Measurements from ENCODE around the gene EBLN2.
"Not testable (repeated sequence)": the region's sequence is repeated elsewhere in the genome, so short reads cannot be mapped to it uniquely, and the experiment has no call there.

Gene EBLN2

DNA sequence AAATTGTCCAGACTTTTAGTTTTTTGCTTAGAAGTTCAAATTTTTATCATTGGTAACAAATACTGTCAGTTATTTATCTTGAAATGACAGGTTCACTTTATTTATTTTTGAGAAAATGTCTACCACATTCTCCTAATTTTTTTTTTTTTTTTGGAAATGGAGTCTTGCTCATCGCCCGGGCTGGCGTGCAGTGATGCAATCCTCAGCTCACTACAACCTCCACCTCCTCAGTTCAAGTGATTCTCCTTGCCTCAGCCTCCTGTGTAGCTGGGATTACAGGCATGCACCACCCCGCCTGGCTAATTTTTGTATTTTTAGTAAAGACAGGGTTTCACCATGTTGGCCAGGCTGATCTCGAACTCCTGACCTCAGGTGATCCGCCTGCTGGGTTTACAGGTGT, 16.1 kb upstream of the EBLN2 start:
- H3K27ac Mint-ChIP-seq, result no peak overlapping the region

DNA sequence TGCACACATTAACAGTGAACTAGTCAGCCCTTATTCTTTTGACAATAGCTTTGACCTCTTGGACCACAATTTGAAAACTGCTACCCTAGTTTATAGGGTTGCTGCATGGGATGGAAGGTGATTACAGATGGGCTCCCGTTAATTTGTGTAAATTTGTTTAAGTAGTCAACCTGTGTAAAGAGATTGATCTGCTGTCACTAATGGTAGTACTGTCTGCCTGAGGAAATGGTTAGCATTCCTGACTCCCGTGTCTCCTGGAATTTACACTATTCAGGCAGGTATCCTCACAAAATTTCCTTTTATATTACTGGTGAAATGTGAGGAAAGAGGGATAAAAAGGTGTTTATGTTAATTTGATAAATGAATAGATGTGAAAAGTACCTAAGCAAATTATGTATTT, 15.3 kb upstream of the EBLN2 start:
- Mint-ChIP-seq H3K4me1 (peaks cover 28% of the 10 kb centered on the region), H3K27me3 (no peaks in the 10 kb centered on the region), H3K27ac (peak overlapping the region; percentile 43), H3K36me3 (peaks cover 17% of the 10 kb centered on the region), H3K9me3 (no peaks in the 10 kb centered on the region), H3K4me3 (no peak overlapping the region)
- no peak for ATAC-seq

More for the DNA sequence above, 16.1 kb upstream of the EBLN2 start:
- Mint-ChIP-seq H3K4me1 (peaks cover 36% of the 10 kb centered on the region), H3K36me3 (peaks cover 17% of the 10 kb centered on the region), H3K9me3 (no peaks in the 10 kb centered on the region), H3K4me3 (no peak overlapping the region), H3K27me3 (no peaks in the 10 kb centered on the region)
- ATAC-seq, result no peak

DNA sequence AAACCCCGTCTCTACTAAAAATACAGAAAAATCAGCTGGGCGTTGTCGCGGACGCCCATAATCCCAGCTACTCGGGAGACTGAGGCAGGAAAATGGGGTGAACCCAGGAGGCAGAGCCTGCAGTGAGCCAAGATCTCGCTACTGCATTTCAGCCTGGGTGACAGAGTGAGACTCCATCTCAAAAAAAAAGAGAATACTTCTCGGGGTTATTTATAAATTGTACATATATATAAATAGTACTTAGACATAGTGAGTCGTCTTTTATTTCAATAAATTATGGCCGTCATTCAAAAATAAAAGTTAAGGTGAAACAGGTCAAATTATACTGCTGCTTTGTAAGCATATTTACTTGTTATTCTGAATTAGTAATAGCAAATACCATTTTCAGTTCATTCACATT, 12.1 kb upstream of the EBLN2 start:
- H3K4me1 Mint-ChIP-seq, result peaks cover 10% of the 10 kb centered on the region
- peaks cover 12% of the 10 kb centered on the region for H3K36me3 Mint-ChIP-seq
- no peak overlapping the region for H3K27ac Mint-ChIP-seq
- no peak overlapping the region for H3K4me3 Mint-ChIP-seq
- H3K9me3 Mint-ChIP-seq, result no peaks in the 10 kb centered on the region
- ATAC-seq, result no peak
- H3K27me3 Mint-ChIP-seq, result no peaks in the 10 kb centered on the region

DNA sequence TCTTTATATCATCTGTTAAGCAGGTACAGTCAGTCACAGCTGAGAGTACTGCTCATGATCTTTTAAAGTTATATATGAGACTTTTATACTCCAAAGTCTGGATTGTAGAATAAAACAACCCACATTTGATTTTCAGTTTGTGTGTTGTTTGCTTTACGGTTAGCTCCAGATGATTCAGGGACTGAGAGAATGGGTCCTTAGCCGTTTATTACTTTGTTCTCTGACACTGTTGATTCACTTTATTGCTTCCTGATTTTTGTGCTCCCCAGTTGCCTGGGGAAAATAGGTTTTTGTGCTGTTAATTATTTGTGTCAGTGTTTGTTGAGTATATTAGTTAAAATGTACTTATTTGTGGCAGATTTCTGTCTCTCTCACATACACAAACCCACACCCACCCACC, 8.6 kb upstream of the EBLN2 start:
- Mint-ChIP-seq H3K27me3 (no peaks in the 10 kb centered on the region), H3K9me3 (no peaks in the 10 kb centered on the region), H3K4me3 (no peak overlapping the region), H3K4me1 (peaks cover 14% of the 10 kb centered on the region), H3K36me3 (peaks cover 7% of the 10 kb centered on the region), H3K27ac (no peak overlapping the region)
- ATAC-seq, result no peak

DNA sequence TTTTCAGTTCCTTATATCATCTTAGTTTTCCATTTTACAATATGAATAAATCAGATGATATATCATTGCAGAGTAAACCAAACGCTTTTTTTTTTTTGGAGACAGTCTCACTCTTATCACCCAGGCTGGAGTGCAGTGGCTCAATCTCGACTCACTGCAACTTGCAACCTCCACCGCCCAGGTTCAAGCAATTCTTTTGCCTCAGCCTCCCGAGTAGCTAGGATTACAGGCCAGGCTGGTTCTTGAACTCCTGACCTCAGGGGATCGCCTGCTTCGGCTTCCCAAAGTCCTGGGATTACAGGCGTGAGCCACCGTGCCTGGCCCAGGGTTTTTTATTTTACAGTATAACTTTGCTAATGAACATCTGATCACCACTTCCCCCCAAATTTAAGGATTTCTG, 5.9 kb upstream of the EBLN2 start:
- Mint-ChIP-seq H3K27ac (no peak overlapping the region), H3K27me3 (no peaks in the 10 kb centered on the region), H3K4me3 (no peak overlapping the region), H3K36me3 (peaks cover 13% of the 10 kb centered on the region), H3K9me3 (no peaks in the 10 kb centered on the region), H3K4me1 (peaks cover 14% of the 10 kb centered on the region)
- no peak for ATAC-seq

DNA sequence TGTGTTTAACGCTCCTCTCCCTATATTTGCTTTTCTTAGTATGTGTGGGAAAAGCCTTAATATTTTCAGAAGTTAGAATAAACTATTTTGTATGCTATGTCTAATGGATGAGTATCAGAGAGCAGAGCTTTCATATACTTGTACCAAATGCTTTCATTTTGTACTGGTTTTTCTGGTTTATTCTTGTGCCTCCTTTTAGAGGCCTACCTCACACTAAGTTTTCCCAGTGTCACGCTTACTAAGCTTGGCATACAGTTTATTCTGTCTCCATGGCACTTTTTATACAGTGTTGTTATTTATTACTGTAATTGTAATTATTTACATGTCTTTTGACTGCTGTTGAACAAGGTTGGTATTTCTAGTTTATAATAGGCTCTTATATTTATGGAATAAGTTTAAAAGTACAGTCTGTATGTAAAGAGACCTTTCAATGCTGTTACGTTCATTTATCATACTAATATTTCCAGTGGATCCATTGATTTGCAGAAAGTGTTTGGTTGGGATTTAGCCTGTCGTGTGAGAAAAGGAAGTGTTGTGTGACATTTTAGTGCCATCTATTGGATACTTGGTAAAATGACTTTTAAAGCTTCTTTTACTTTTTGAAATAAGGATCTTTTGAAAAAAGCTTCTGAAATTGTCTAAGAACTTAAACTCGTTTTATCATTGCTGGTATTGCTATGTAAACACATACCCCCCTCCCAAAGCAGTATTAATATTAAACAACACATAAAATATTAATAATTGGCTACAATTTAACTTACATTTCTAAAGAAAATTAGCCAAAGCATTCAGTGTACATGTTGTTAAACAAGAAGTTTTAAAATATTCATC, 5.2 kb upstream of the EBLN2 start:
- no peaks in the 10 kb centered on the region for H3K9me3 Mint-ChIP-seq

DNA sequence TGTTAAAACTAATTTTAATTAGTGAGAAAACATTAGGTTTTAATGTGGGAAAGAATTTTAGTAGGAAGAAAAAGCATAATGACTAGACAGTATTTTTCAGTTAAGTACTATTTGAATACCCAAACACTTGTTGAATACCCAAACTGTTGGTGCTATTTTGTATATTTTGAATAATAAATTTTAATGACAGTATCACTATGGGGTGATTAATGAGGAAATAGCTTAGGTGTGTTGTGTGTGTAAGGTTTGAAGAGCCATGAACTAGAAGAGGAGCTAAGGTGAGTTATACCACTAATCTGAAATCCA, 4.7 kb upstream of the EBLN2 start:
- no peak for ATAC-seq
- H3K27me3 Mint-ChIP-seq, result no peaks in the 10 kb centered on the region
- no peaks in the 10 kb centered on the region for H3K9me3 Mint-ChIP-seq
- peaks cover 13% of the 10 kb centered on the region for H3K36me3 Mint-ChIP-seq
- no peak overlapping the region for H3K4me3 Mint-ChIP-seq
- peaks cover 14% of the 10 kb centered on the region for H3K4me1 Mint-ChIP-seq
- no peak overlapping the region for H3K27ac Mint-ChIP-seq

More for the DNA sequence above, 5.2 kb upstream of the EBLN2 start:
- Mint-ChIP-seq H3K27ac (no peak overlapping the region), H3K4me3 (no peak overlapping the region), H3K4me1 (peaks cover 14% of the 10 kb centered on the region), H3K36me3 (peaks cover 13% of the 10 kb centered on the region), H3K27me3 (no peaks in the 10 kb centered on the region)
- no peak for ATAC-seq

DNA sequence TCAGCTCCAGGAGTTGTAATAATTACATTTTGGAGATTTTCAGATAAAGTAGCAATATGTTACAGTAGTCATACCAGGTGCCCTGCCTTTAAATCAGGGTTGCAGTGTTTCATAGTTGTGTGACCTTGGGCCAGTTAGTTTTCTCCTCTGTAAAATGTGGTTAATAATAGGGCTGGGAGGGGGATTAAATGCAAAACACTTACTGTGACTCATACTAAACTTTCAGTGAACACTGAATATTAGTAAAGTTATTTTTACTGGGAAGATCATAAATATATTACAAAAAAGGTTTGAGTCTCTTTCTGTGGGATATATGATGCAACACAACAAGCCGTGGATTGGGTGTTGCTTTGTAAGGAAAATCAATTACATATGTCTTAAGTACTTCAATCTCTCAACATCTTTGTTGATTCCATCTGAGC, 1.1 kb upstream of the EBLN2 start:
- H3K36me3 Mint-ChIP-seq, result peaks cover 26% of the 10 kb centered on the region
- H3K9me3 Mint-ChIP-seq, result no peaks in the 10 kb centered on the region
- ATAC-seq, result no peak
- H3K4me3 Mint-ChIP-seq, result no peak overlapping the region
- no peak overlapping the region for H3K27ac Mint-ChIP-seq
- no peaks in the 10 kb centered on the region for H3K27me3 Mint-ChIP-seq
- peaks cover 10% of the 10 kb centered on the region for H3K4me1 Mint-ChIP-seq

DNA sequence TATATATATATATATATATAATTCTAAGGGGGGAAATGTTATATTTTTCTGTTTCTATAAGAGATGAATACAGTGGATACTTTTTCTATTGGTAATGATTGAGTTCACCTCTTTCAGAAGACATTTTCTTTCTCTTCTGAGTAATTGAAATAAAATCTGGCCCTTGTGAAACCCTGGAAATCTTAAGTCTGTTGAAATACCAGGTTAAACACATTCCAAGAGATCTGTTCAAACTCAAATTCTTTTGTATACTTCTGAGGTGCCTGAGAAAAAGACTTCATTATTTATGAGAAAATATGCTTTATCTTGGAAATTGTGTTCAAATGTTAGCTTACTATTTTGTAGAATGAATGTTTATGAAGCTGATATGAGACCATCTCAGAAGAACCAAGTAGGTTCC, 4.8 kb downstream of the EBLN2 start:
- not testable (repeated sequence) for H3K9me3 Mint-ChIP-seq, H3K27me3 Mint-ChIP-seq, H3K27ac Mint-ChIP-seq, H3K4me3 Mint-ChIP-seq, H3K4me1 Mint-ChIP-seq, ATAC-seq
- H3K36me3 Mint-ChIP-seq, result peaks cover 15% of the 10 kb centered on the region

DNA sequence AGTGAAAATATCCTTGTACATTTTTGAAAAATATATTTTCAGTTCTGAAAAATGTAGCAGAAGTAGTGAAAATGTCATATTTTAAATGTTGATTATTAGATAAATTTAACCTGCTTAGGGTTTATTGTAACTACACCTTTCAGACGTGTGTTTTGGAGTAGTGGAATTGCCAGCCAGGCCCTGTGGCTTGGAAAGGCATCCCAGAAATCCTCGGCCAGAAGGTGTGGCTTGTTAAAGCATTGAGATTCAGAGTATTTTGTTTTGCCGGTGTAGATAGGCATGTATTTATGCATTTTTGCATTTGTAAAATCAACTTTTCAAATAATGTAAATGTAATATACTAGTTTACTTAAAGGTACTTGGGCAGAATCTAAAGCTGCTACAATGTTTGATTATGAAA, 7.0 kb downstream of the EBLN2 start:
- no peak for ATAC-seq
- H3K27me3 Mint-ChIP-seq, result no peaks in the 10 kb centered on the region
- H3K27ac Mint-ChIP-seq, result no peak overlapping the region
- no peaks in the 10 kb centered on the region for H3K9me3 Mint-ChIP-seq
- H3K36me3 Mint-ChIP-seq, result peaks cover 15% of the 10 kb centered on the region
- H3K4me3 Mint-ChIP-seq, result no peak overlapping the region
- no peaks in the 10 kb centered on the region for H3K4me1 Mint-ChIP-seq

DNA sequence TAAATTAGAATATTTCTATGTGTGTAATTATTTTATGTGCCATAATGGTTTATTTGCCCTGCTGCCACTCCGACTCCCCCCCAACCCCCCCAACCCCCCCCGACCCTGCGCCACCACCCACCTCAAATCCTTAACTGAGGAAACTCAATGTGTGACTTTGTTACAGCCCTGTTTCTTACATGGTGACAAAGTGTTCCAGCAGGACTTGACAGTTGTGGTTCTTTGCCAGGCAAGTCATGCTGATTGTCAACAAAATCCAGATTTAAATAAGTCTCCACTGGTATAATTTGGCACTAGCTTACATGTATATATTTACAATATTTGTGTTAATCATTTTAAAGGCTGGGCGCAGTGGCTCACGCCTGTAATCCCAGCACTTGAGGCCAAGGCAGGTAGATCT, 7.7 kb downstream of the EBLN2 start:
- Mint-ChIP-seq H3K27me3 (no peaks in the 10 kb centered on the region), H3K36me3 (peaks cover 14% of the 10 kb centered on the region)
- ATAC-seq, result no peak

DNA sequence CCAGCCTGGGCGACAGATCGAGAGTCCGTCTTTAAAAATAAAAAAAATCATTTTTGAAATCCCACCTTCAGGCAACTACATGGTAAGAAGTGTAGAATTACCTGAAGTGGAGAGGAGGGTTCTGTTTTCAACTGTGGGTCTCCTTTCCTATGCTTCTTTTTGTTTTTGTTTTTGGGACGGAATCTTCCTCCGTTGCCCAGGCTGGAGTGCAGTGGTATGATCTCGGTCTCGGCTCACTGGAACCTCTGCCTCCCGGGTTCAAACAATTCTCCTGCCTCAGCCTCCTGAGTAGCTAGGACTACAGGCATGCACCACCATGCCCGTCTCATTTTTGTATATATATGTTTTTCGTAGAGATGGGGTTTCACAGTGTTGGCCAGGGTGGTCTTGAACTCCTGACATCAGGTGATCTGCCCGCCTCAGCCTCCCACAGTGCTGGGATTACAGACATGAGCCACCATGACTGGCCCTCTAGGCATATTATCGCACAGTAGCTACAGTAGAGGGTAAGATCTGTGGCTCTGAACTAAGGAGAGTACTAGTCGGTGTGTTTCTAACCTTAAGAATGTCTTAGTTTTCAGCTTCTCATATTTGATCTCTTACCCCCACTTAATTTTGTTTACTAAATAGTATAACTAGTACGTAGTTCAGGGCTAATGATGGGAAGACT, 8.5 kb downstream of the EBLN2 start:
- H3K4me3 Mint-ChIP-seq, result no peak overlapping the region
- ATAC-seq, result no peak
- H3K27ac Mint-ChIP-seq, result no peak overlapping the region
- no peaks in the 10 kb centered on the region for H3K9me3 Mint-ChIP-seq
- H3K27me3 Mint-ChIP-seq, result no peaks in the 10 kb centered on the region
- no peaks in the 10 kb centered on the region for H3K4me1 Mint-ChIP-seq
- H3K36me3 Mint-ChIP-seq, result peaks cover 7% of the 10 kb centered on the region

More for the DNA sequence above, 7.7 kb downstream of the EBLN2 start:
- no peak overlapping the region for H3K4me3 Mint-ChIP-seq
- no peak overlapping the region for H3K27ac Mint-ChIP-seq
- no peaks in the 10 kb centered on the region for H3K4me1 Mint-ChIP-seq
- H3K9me3 Mint-ChIP-seq, result no peaks in the 10 kb centered on the region

DNA sequence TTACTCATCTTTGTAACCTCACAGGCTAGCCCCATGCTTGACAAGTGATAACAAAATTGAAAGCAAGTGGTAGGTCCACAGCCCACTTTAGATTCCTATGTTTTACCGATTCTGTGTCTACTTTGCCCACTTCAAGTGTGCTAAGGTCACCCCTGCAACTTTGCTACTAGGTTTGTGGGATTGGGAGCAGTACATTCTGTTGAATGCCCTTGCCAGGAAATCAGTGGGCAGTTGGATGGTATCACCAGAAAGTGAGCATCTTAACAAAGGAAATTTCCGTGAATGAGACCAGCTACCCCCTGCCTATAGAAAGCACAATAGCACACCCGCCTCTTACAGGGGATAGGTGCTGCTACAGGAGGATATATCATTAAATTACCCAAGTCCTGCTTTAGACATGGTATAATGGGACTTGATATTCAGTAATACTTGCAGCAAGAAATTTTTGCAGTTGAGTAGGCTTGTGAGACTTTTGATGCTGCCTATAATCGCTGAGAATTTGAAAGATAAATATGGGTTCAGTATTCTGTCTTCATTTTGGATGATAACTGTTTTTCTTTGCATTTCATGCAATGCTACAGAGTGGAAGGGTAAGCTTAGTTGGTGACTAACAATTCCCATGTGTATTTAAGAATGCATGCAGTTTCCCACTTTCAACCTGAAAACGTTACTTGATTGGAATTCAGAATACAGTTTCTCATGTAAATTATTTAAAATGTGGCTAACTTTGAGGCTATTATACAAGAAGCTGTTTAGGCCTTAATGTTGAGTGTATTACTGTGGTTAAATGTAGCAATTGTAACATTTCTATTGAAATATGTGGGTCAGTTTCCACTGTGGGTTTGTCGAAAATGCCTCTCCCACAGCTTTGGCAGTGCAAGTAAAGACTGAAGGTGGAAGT, 9.5 kb downstream of the EBLN2 start:
- Mint-ChIP-seq H3K9me3 (no peaks in the 10 kb centered on the region), H3K27ac (no peak overlapping the region), H3K36me3 (no peaks in the 10 kb centered on the region), H3K4me1 (no peaks in the 10 kb centered on the region), H3K4me3 (no peak overlapping the region), H3K27me3 (no peaks in the 10 kb centered on the region)
- ATAC-seq, result no peak

DNA sequence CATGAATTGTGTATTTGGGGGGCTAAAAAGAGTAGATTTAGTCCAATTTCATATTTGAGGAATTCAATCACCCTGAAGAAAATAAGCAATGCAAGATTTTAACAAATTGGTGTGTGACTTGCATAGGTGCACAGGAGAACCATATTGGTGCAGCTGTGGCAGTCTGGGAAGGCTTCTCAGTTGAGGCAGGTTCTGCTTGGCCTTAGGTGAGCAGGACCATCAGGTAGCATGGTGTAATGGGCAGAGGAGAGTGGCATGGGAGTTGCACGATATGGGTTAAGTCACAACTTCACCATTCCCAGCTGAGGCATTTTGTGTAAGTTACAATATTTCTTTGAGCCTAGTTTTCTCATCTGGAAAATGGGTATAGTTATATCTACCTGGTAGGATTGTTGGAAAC, 10.5 kb downstream of the EBLN2 start:
- Mint-ChIP-seq H3K36me3 (no peaks in the 10 kb centered on the region), H3K4me1 (no peaks in the 10 kb centered on the region), H3K27ac (no peak overlapping the region), H3K27me3 (no peaks in the 10 kb centered on the region), H3K4me3 (no peak overlapping the region), H3K9me3 (no peaks in the 10 kb centered on the region)
- no peak for ATAC-seq

DNA sequence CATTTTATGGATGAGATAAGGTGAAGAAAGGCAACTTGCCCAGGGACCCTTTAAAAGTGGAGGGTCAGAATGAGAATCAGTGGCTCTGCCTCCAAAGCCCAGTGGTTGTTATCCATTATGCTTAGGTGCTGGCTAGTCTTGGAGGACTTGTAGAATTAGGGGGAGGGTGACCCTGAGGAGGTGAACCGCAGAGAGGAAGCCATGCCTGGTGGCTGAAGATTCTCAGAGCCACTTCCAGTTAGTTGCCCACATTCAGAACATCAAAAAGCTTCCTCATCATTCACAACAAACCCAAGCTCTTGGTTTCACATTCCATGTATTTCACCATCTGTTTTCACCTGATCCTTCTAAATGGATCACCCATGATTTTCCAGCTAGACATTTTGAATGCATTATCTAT, 11.2 kb downstream of the EBLN2 start:
- no peaks in the 10 kb centered on the region for H3K36me3 Mint-ChIP-seq
- ATAC-seq, result no peak
- no peak overlapping the region for H3K4me3 Mint-ChIP-seq
- no peaks in the 10 kb centered on the region for H3K9me3 Mint-ChIP-seq
- H3K27ac Mint-ChIP-seq, result no peak overlapping the region
- no peaks in the 10 kb centered on the region for H3K4me1 Mint-ChIP-seq
- no peaks in the 10 kb centered on the region for H3K27me3 Mint-ChIP-seq
